ENCODE results near the gene ZNF474.

The ZNF474 gene

GRCh38 chr5:122183098-122183787 is 53.9 kb downstream of the ZNF474 start:
- no peak for DNase-seq

GRCh38 chr5:122183788-122184170 is 54.4 kb downstream of the ZNF474 start:
- DNase-seq = no peak

GRCh38 chr5:122184676-122185255 is 55.4 kb downstream of the ZNF474 start:
- DNase-seq = no peak

GRCh38 chr5:122187426-122187825 is 58.1 kb downstream of the ZNF474 start:
- DNase-seq = no peak

GRCh38 chr5:122190156-122190555 is 60.8 kb downstream of the ZNF474 start:
- DNase-seq = no peak

GRCh38 chr5:122192497-122193496 is 63.5 kb downstream of the ZNF474 start:
- peak; percentile 2 for DNase-seq

GRCh38 chr5:122195802-122196394 is 66.6 kb downstream of the ZNF474 start:
- no peak for DNase-seq

- no peak for DNase-seq
These were observed 69.8 kb downstream of the ZNF474 start for GRCh38 chr5:122199146-122199545.

- DNase-seq = no peak
These were observed 71.1 kb downstream of the ZNF474 start for GRCh38 chr5:122200450-122200849.

GRCh38 chr5:122200865-122201264 is 71.5 kb downstream of the ZNF474 start:
- DNase-seq = no peak

- DNase-seq = no peak
These were observed 72.0 kb downstream of the ZNF474 start for GRCh38 chr5:122201365-122201764.

- no peak for DNase-seq
These were observed 73.6 kb downstream of the ZNF474 start for GRCh38 chr5:122202952-122203351.

Data from effector CD4-positive, alpha-beta T cell (primary cell).